Brain microvascular endothelial cell (primary cell): ENCODE data around the gene BTBD16.

ENCODE experiments used
- DNase-seq: peaks from one replicate; pipeline ENCODE4 v3.0.0-alpha.2; 2020
- H3K27ac ChIP-seq: fragments of 250-450 bp; sonication (Bioruptor Pico); 2 replicates; pipeline ENCODE4 v1.5.1; 2020; ENCODE audit warnings: mild to moderate bottlenecking, moderate library complexity
- H3K27me3 ChIP-seq: fragments of 250-450 bp; sonication (Bioruptor Pico); replicated peaks from 2 replicates; pipeline ENCODE4 v1.5.1; 2020; ENCODE audit warnings: mild to moderate bottlenecking
- H3K36me3 ChIP-seq: fragments of 250-450 bp; sonication (Bioruptor Pico); replicated peaks from 2 replicates; pipeline ENCODE4 v1.5.1; 2020; ENCODE audit warnings: mild to moderate bottlenecking
- H3K4me3 ChIP-seq: 2 replicates; pipeline ENCODE4 v1.5.1; 2011; ENCODE audit warnings: low read depth, mild to moderate bottlenecking, control low read depth, low read length, moderate library complexity
- in situ Hi-C: cut with HindIII; loops from 2 replicates; pipeline ENCODE4 v1.10.0; 2017; ENCODE audit warnings: low sequenced_read_pairs, low pct_ligation_motif_present
- TF ChIP-seq, protein P1 (sequence below): IDR thresholded peaks from 2 replicates; pipeline ENCODE4 v1.5.1; 2011; ENCODE audit warnings: low read depth, mild to moderate bottlenecking, moderate library complexity, low read length, control low read depth, inconsistent platforms; ENCODE audit errors: missing control alignments

BTBD16 gene

DNA sequence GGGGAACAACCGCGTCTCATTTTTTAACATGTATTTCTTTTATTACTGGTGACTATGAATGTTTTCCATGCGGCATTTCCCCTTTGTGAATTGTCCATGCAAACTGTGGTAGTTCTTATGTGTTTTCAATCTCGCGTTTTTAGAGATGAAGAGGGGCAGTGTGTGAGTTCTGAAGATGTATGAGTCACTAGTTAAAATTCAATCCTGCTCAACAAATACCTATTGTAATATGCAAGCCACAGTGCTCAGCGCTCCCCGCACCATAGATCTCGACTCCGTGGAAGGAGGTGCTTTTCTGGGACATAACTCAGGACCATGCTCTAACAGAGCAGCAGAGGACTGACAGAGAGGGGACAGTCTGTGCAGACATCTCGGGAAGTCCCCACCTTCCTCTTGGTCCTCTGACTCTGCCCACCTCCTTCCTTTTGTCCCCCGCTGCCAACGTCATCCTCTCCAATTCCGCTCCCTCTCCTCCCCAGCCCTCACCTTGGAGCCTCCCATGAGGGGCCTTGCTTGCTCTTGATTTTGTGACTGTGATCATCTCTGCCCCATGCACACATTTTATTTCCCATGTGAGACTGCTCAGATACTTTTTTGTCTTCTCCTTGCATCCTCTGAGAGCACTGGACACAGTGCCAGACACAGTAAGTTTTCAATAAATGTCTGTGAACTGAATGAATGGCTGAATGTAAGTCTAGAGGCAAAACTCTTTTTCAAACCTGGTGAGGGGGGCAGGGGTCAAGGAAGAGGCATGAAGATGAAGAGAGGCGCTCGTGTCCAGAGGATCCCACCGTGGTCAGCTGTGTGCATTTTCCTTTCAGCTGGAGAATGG is 60.7 kb downstream of the BTBD16 start:
- in situ Hi-C loops, result no loop called here
- Histone ChIP-seq H3K27ac (no peak overlapping the region), H3K4me3 (no peak overlapping the region), H3K36me3 (no peaks in the 10 kb centered on the region), H3K27me3 (no peaks in the 10 kb centered on the region)
- no peak for DNase-seq
- TF ChIP-seq, protein P1, sequence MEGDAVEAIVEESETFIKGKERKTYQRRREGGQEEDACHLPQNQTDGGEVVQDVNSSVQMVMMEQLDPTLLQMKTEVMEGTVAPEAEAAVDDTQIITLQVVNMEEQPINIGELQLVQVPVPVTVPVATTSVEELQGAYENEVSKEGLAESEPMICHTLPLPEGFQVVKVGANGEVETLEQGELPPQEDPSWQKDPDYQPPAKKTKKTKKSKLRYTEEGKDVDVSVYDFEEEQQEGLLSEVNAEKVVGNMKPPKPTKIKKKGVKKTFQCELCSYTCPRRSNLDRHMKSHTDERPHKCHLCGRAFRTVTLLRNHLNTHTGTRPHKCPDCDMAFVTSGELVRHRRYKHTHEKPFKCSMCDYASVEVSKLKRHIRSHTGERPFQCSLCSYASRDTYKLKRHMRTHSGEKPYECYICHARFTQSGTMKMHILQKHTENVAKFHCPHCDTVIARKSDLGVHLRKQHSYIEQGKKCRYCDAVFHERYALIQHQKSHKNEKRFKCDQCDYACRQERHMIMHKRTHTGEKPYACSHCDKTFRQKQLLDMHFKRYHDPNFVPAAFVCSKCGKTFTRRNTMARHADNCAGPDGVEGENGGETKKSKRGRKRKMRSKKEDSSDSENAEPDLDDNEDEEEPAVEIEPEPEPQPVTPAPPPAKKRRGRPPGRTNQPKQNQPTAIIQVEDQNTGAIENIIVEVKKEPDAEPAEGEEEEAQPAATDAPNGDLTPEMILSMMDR, result no peak

DNA sequence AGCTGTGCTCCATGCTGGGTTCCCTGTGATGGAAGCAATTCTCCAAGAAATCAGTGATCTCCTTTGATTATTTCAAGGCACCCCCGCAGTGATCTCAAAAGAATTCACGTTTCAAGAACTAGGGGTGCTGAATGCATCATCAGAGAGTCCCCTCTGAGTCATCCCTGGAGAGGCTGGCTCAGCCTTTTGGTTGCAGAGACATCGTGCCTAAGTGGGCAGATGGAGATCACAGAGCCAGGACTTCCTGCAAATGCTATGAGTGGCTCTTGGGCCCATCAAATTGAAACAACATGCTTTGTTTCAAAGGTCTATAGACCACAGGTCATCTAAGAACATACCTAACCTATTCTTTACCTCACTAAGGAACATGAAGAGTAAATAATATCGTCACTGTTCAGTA is 61.9 kb downstream of the BTBD16 start:
- Histone ChIP-seq H3K36me3 (no peaks in the 10 kb centered on the region), H3K4me3 (no peak overlapping the region), H3K27me3 (no peaks in the 10 kb centered on the region), H3K27ac (no peak overlapping the region)
- in situ Hi-C loops, result no loop called here
- TF ChIP-seq, protein P1, result no peak
- DNase-seq, result no peak

DNA sequence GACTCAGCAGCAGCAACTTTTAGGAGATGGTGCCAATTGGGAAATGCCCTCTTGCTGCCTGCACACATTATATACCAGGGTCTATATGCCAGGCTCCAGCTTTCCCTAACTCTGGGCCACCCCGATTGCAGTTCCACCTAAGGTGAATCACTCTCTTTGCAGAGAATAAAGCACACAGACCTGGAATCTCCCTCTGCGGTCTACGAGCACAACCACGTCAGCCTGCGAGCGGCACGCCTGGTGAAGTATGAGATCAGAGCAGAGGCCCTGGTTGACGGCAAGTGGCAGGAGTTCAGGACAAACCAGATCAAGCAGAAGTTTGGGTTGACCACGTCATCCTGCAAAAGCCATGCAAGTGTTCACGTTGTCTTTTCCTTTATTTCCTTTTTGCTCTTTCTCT is 65.2 kb downstream of the BTBD16 start:
- Histone ChIP-seq H3K27me3 (no peaks in the 10 kb centered on the region), H3K27ac (no peak overlapping the region), H3K4me3 (no peak overlapping the region), H3K36me3 (no peaks in the 10 kb centered on the region)
- in situ Hi-C loops, result no loop called here
- TF ChIP-seq, protein P1, result no peak
- no peak for DNase-seq

DNA sequence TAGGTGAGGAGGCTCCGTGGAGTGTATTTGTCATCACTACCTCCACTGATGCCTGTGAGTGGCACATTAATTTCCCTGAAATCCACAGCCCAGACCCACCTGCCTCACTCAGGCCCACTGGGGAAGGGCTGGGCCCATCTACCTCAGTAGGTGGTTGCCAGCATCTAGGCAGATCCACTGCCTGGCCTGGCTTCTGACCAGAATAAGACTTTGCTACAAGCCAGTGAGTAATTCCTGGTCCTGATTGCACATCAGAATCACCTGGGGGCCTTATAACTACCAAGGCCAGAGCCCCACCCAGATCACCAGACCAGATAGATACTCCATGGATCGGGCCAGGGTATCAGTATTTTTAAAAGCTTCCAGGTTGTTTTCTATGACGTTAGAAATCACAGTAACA is 65.9 kb downstream of the BTBD16 start:
- H3K27ac ChIP-seq, result no peak overlapping the region
- H3K4me3 ChIP-seq, result no peak overlapping the region
- H3K27me3 ChIP-seq, result no peaks in the 10 kb centered on the region
- in situ Hi-C loops, result no loop called here
- DNase-seq, result no peak
- H3K36me3 ChIP-seq, result no peaks in the 10 kb centered on the region
- TF ChIP-seq, protein P1, result no peak

DNA sequence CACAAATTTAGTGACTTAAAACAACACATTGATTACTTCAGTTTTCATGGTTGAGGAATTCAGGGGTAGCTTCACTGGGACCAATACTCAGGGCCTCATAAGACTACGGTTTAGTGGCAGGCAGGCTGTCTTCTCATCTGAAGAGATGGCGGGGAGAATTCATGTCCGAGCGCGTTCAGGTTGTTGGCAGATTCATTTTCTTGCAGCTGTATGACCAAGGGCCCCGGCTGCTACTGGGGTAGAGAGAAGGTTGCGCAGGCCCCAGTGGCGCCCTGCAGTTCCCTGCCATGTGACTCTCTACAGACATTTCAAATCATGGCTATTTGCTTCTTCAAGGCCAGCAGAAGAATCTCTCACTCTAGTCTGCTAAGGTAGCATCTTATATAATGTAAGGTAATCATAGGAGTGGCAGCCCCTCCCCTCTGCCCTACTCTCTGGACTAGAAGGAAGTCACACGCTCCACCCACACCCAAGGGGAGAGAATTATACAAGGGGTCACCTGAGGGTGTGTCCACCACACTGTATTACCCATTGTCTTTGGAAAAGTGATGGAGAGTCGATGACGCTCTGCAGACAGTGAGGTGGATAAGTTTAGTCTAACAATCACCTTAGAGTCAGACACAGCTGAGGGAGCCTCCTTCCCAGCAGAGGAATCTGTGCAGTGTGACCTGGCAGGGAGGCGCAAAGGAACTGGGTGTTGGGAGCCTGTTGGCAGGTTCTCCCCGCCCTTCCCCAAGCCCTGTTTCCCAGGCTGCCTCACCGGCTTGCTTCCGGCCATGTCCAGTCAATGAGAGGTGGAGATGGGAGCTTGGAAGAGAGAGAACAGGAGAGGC is 67.7 kb downstream of the BTBD16 start:
- DNase-seq, result no peak
- Histone ChIP-seq H3K27ac (no peak overlapping the region), H3K36me3 (no peaks in the 10 kb centered on the region), H3K27me3 (no peaks in the 10 kb centered on the region), H3K4me3 (no peak overlapping the region)
- TF ChIP-seq, protein P1, result no peak
- in situ Hi-C loops, result no loop called here
